DND-41 (cell line): ENCODE measurements around the gene PACSIN1.

Experiments
- ATAC-seq: fragments of 200-7000 bp; cut with Tn5 transposase; 3 replicates; pipeline ENCODE4 v1.9.1; 2021; ENCODE audit warnings: low read depth; ENCODE audit not compliant: insufficient read depth
- DNase-seq: peaks from one replicate; pipeline ENCODE4 v3.0.0-alpha.2; 2020
- H2AFZ ChIP-seq: 2 replicates; pipeline ENCODE4 v1.6.0; 2012; ENCODE audit warnings: low read depth, low read length
- H3K27ac ChIP-seq: 2 replicates; pipeline ENCODE4 v1.5.1; 2012; ENCODE audit warnings: low read length, inconsistent platforms
- H3K27me3 ChIP-seq: fragments of 200-600 bp; sonication (generic); 2 replicates; pipeline ENCODE4 v1.6.0; 2012; ENCODE audit warnings: low read length, mild to moderate bottlenecking, inconsistent platforms; ENCODE audit not compliant: insufficient read depth, poor library complexity
- H3K36me3 ChIP-seq: 2 replicates; pipeline ENCODE4 v1.5.1; 2012; ENCODE audit warnings: low read length, inconsistent platforms; ENCODE audit not compliant: insufficient read depth
- H3K4me1 ChIP-seq: 2 replicates; pipeline ENCODE4 v1.5.1; 2012; ENCODE audit warnings: mild to moderate bottlenecking, low read length; ENCODE audit not compliant: insufficient read depth
- H3K4me2 ChIP-seq: 2 replicates; pipeline ENCODE4 v1.6.0; 2012; ENCODE audit warnings: mild to moderate bottlenecking, moderate library complexity, low read length, inconsistent platforms; ENCODE audit not compliant: insufficient read depth
- H3K4me3 ChIP-seq, 2 experiments: fragments of 200-600 bp in 1 of 2; shearing (Covaris generic) in 1 of 2; 2 replicates each; pipeline ENCODE4 v1.5.1; 2012 to 2016; ENCODE audit warnings: inconsistent platforms in 2 of 2, low read length in 2 of 2, mild to moderate bottlenecking in 2 of 2, low read depth in 1 of 2, moderate library complexity in 1 of 2
- H3K79me2 ChIP-seq: 2 replicates; pipeline ENCODE4 v1.6.0; 2012; ENCODE audit warnings: low read length, inconsistent platforms; ENCODE audit not compliant: insufficient read depth
- H3K9ac ChIP-seq: 2 replicates; pipeline ENCODE4 v1.6.0; 2012; ENCODE audit warnings: low read depth, mild to moderate bottlenecking, inconsistent platforms, low read length, moderate library complexity
- H3K9me3 ChIP-seq: 2 replicates; pipeline ENCODE4 v1.5.1; 2012; ENCODE audit warnings: low read length, moderate library complexity, mild to moderate bottlenecking, inconsistent platforms; ENCODE audit not compliant: insufficient read depth, severe bottlenecking
- H4K20me1 ChIP-seq: 2 replicates; pipeline ENCODE4 v1.6.0; 2012; ENCODE audit warnings: low read length; ENCODE audit not compliant: insufficient read depth
- CTCF ChIP-seq: IDR thresholded peaks from 2 replicates; pipeline ENCODE4 v1.5.1; 2012; ENCODE audit warnings: borderline replicate concordance, low read length, moderate library complexity, mild to moderate bottlenecking; ENCODE audit not compliant: poor library complexity, severe bottlenecking; ENCODE audit errors: extremely low read depth
- EZH2 ChIP-seq: IDR thresholded peaks from 3 replicates; pipeline ENCODE4 v1.6.1; 2012; ENCODE audit warnings: borderline replicate concordance, low read depth, mild to moderate bottlenecking, moderate library complexity, low read length, inconsistent platforms; ENCODE audit not compliant: severe bottlenecking

Gene PACSIN1

GRCh38 chr6:34534146-34534545 is 68.3 kb downstream of the PACSIN1 start:
- Histone ChIP-seq H2AFZ (no peak overlapping the region), H3K4me1 (no peaks in the 10 kb centered on the region), H3K79me2 (no peaks in the 10 kb centered on the region), H4K20me1 (no peaks in the 10 kb centered on the region), H3K27ac (no peak overlapping the region), H3K9me3 (no peaks in the 10 kb centered on the region), H3K4me3 (no peak overlapping the region), H3K4me2 (no peak overlapping the region), H3K27me3 (no peaks in the 10 kb centered on the region), H3K9ac (no peak overlapping the region), H3K36me3 (no peaks in the 10 kb centered on the region)
- DNase-seq (no peak), ATAC-seq (no peak)
- TF ChIP-seq CTCF (no peak), EZH2 (no peak)

- ATAC-seq (no peak), DNase-seq (no peak)
- Histone ChIP-seq H4K20me1 (no peaks in the 10 kb centered on the region), H3K4me3 (no peak overlapping the region), H3K4me1 (no peaks in the 10 kb centered on the region), H3K9me3 (no peaks in the 10 kb centered on the region), H3K36me3 (no peaks in the 10 kb centered on the region), H3K9ac (no peak overlapping the region), H3K27me3 (no peaks in the 10 kb centered on the region), H3K79me2 (no peaks in the 10 kb centered on the region), H3K27ac (no peak overlapping the region), H2AFZ (no peak overlapping the region), H3K4me2 (no peak overlapping the region)
- no peak for TF ChIP-seq EZH2
- TF ChIP-seq CTCF = no peak
Observed at GRCh38 chr6:34534656-34535055, 68.8 kb downstream of the PACSIN1 start.

- Histone ChIP-seq H3K27ac (no peak overlapping the region), H4K20me1 (no peaks in the 10 kb centered on the region), H3K4me2 (no peak overlapping the region), H3K9ac (no peak overlapping the region), H3K9me3 (no peaks in the 10 kb centered on the region), H3K27me3 (no peaks in the 10 kb centered on the region), H3K4me1 (no peaks in the 10 kb centered on the region), H3K4me3 (no peak overlapping the region), H3K79me2 (no peaks in the 10 kb centered on the region), H2AFZ (no peak overlapping the region), H3K36me3 (no peaks in the 10 kb centered on the region)
- TF ChIP-seq CTCF = no peak
- TF ChIP-seq EZH2 = no peak
- DNase-seq (no peak), ATAC-seq (no peak)
Observed at GRCh38 chr6:34535199-34535598, 69.3 kb downstream of the PACSIN1 start.

GRCh38 chr6:34535646-34536045 is 69.8 kb downstream of the PACSIN1 start:
- TF ChIP-seq EZH2 (no peak), CTCF (no peak)
- Histone ChIP-seq H3K36me3 (no peaks in the 10 kb centered on the region), H3K27ac (no peak overlapping the region), H3K4me3 (no peak overlapping the region), H3K4me2 (no peak overlapping the region), H3K27me3 (no peaks in the 10 kb centered on the region), H3K9ac (no peak overlapping the region), H3K4me1 (no peaks in the 10 kb centered on the region), H3K79me2 (no peaks in the 10 kb centered on the region), H2AFZ (no peak overlapping the region), H4K20me1 (no peaks in the 10 kb centered on the region), H3K9me3 (no peaks in the 10 kb centered on the region)
- ATAC-seq (no peak), DNase-seq (no peak)
